Lower leg skin (tissue), 3 donors: ENCODE data around the gene EGLN1.

ENCODE experiments used
- CTCF ChIP-seq, 3 donors: fragments of 450-650 bp; IDR thresholded peaks; one replicate each; pipeline ENCODE4 v1.5.1; 2016; ENCODE audit warnings: antibody characterized with exemption in 3 of 3, mild to moderate bottlenecking in 3 of 3, moderate library complexity in 2 of 3
- POLR2A ChIP-seq, 2 donors: fragments of 450-650 bp; IDR thresholded peaks; one replicate each; pipeline ENCODE4 v1.6.1; 2016 to 2017; ENCODE audit warnings: antibody characterized with exemption in 2 of 2, mild to moderate bottlenecking in 1 of 2, moderate library complexity in 1 of 2

DNA sequence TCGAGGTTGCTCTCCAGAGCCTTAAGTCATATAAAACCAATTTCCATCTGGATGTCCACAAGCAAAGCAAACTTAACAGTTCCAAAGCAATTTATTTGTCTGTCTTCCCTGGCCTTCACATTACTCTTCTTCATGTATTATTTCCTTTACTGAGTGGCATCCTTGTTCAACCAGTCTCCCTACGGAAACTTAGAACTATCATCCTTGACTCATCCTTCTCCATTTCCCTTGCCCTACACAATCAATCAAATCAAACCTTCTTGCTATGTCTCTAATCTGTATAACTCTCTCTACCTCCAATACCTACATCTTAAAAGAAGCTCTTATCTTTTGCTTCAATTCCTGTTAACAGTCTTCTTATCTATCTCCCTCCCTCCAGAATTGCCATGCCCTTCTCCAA, 25.4 kb downstream of the EGLN1 start:
- no peak for TF ChIP-seq CTCF (IDR thresholded peaks at IDR 0.05)
- TF ChIP-seq POLR2A (IDR thresholded peaks at IDR 0.05) = no peak
